ENCODE data around the gene TMEM39A.

The TMEM39A gene

GRCh38 chr3:119500265-119500664 lies 36.9 kb upstream of the TMEM39A start:
- DNase-seq (ENCODE audit: low read depth): no peak
- no peak for TF ChIP-seq CTCF (IDR thresholded peaks at IDR 0.05; ENCODE audit: control insufficient read depth, extremely low read depth, insufficient read depth)
- no peak overlapping the region for H3K4me3 ChIP-seq (ENCODE audit: low read depth, low read length)

GRCh38 chr3:119498186-119499011 lies 35.0 kb upstream of the TMEM39A start, which contains the start of gene TIMMDC1:
TSS of gene TIMMDC1 (plus strand) at chr3:119498547. CDS start at chr3:119498734, 187 bp downstream.
- TF ChIP-seq CTCF (IDR thresholded peaks at IDR 0.05; ENCODE audit: control insufficient read depth, extremely low read depth, insufficient read depth): no peak
- peak within 1 kb of the TSS; percentile 95 for H3K4me3 ChIP-seq (ENCODE audit: low read depth, low read length)
- DNase-seq (ENCODE audit: low read depth): peak; percentile 92

- peak; percentile 27 for DNase-seq (ENCODE audit: low read depth)
- H3K4me3 ChIP-seq (ENCODE audit: low read depth, low read length): peak overlapping the region; percentile 95
- no peak for TF ChIP-seq CTCF (IDR thresholded peaks at IDR 0.05; ENCODE audit: control insufficient read depth, extremely low read depth, insufficient read depth)
Observed at GRCh38 chr3:119497820-119498185, 34.4 kb upstream of the TMEM39A start.

- DNase-seq (ENCODE audit: low read depth): no peak
- no peak for TF ChIP-seq CTCF (IDR thresholded peaks at IDR 0.05; ENCODE audit: control insufficient read depth, extremely low read depth, insufficient read depth)
- no peak overlapping the region for H3K4me3 ChIP-seq (ENCODE audit: low read depth, low read length)
Observed at GRCh38 chr3:119494597-119494996, 31.2 kb upstream of the TMEM39A start.

GRCh38 chr3:119492810-119493209 lies 29.4 kb upstream of the TMEM39A start:
- no peak for TF ChIP-seq CTCF (IDR thresholded peaks at IDR 0.05; ENCODE audit: control insufficient read depth, extremely low read depth, insufficient read depth)
- DNase-seq (ENCODE audit: low read depth): no peak
- no peak overlapping the region for H3K4me3 ChIP-seq (ENCODE audit: low read depth, low read length)

GRCh38 chr3:119492128-119492527 lies 28.7 kb upstream of the TMEM39A start:
- no peak for TF ChIP-seq CTCF (IDR thresholded peaks at IDR 0.05; ENCODE audit: control insufficient read depth, extremely low read depth, insufficient read depth)
- H3K4me3 ChIP-seq (ENCODE audit: low read depth, low read length): no peak overlapping the region
- no peak for DNase-seq (ENCODE audit: low read depth)

- TF ChIP-seq CTCF (IDR thresholded peaks at IDR 0.05; ENCODE audit: control insufficient read depth, extremely low read depth, insufficient read depth): no peak
- no peak for DNase-seq (ENCODE audit: low read depth)
- no peak overlapping the region for H3K4me3 ChIP-seq (ENCODE audit: low read depth, low read length)
Observed at GRCh38 chr3:119490153-119490552, 26.7 kb upstream of the TMEM39A start.
